Sigmoid colon (tissue), 4 donors: ENCODE results near the gene THAP8.

Source experiments
- POLR2A ChIP-seq, 2 donors: fragments of 450-650 bp; IDR thresholded peaks; one replicate each; pipeline ENCODE4 v1.6.1; 2016; ENCODE audit warnings: antibody characterized with exemption in 2 of 2, mild to moderate bottlenecking in 2 of 2, moderate library complexity in 2 of 2
- POLR2AphosphoS5 ChIP-seq, 4 donors: sonication (generic); formaldehyde crosslinking; IDR thresholded peaks; one replicate each; pipeline ENCODE4 v1.6.1; 2017; ENCODE audit warnings: antibody characterized with exemption in 4 of 4
- TF ChIP-seq, protein P1 (sequence below), 4 experiments: fragments of 450-650 bp in 3 of 4; fragments of 200-600 bp in 1 of 4; IDR thresholded peaks; one replicate each; pipeline ENCODE4 v1.5.1; 2016 to 2019; ENCODE audit warnings: antibody characterized with exemption in 4 of 4, mild to moderate bottlenecking in 3 of 4, moderate library complexity in 2 of 4

DNA sequence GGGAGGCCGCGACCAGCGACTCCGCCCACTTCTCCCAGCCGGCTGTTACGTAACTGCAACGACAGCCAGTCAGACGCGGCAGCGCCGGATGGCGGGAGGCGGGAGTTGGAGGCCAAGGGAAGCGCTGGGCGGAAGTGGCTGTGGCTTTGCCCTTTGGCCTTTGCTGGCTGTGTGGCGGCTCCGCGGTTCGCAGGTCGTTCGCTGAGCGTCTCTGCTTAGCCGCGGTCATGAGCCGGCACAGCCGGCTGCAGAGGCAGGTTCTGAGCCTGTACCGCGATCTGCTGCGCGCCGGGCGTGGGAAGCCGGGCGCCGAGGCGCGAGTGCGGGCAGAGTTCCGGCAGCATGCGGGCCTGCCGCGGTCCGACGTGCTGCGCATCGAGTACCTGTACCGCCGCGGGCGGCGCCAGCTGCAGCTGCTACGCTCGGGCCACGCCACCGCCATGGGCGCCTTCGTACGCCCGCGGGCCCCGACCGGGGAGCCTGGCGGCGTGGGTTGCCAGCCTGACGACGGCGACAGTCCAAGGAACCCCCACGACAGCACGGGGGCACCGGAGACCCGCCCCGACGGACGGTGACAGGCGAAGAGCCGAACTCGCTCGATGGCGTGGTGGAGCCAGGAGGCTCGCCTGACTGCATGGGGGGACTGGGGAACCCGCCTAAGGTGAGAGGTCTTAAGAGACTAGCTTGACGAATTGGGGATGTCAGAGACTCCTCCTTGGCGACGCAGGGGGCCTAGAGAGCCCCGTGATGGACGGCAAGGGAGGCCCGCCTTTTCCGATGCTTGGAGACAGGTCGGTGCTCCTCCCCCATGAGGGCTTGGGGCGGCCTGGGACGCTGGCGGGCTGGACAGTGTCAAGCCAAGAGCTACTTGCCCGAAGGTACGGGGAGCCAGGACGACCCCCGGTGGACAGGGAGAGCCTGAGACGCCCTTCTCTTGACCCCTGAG, 58.8 kb downstream of the THAP8 start, which contains the start of gene SDHAF1:
- peak; percentile 83 to 87 for TF ChIP-seq POLR2A (IDR thresholded peaks at IDR 0.05)
- TF ChIP-seq, protein P1, sequence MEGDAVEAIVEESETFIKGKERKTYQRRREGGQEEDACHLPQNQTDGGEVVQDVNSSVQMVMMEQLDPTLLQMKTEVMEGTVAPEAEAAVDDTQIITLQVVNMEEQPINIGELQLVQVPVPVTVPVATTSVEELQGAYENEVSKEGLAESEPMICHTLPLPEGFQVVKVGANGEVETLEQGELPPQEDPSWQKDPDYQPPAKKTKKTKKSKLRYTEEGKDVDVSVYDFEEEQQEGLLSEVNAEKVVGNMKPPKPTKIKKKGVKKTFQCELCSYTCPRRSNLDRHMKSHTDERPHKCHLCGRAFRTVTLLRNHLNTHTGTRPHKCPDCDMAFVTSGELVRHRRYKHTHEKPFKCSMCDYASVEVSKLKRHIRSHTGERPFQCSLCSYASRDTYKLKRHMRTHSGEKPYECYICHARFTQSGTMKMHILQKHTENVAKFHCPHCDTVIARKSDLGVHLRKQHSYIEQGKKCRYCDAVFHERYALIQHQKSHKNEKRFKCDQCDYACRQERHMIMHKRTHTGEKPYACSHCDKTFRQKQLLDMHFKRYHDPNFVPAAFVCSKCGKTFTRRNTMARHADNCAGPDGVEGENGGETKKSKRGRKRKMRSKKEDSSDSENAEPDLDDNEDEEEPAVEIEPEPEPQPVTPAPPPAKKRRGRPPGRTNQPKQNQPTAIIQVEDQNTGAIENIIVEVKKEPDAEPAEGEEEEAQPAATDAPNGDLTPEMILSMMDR (IDR thresholded peaks at IDR 0.05) = no peak
- TF ChIP-seq POLR2AphosphoS5 (IDR thresholded peaks at IDR 0.05) = peak; percentile 91 to 98 (median 96)
